ENCODE measurements around the gene PBX3.
"Not testable (repeated sequence)": the region's sequence is repeated elsewhere in the genome, so short reads cannot be mapped to it uniquely, and the experiment has no call there.

PBX3 gene

GRCh38 chr9:125822902-125823301 is 75.7 kb downstream of the PBX3 start:
- WGBS, 2 donors (ENCODE audit: extremely low coverage in 2 of 2, insufficient read length in 2 of 2, insufficient replicate concordance in 1 of 2) = no CpG with 5 or more reads among the region's 2 CpGs
- Histone ChIP-seq H3K4me3 (ENCODE audit: low read length in 2 of 2) (no peak overlapping the region), H3K18ac (ENCODE audit: low read length) (no peak overlapping the region), H3K14ac (ENCODE audit: low read length) (no peak overlapping the region), H3K27ac (replicated peaks; ENCODE audit: low read length) (no peak overlapping the region), H2BK15ac (ENCODE audit: low read length) (no peak overlapping the region), H2BK12ac (ENCODE audit: low read length) (no peak overlapping the region), H3K4me2 (ENCODE audit: insufficient read depth, low read length, poor library complexity, severe bottlenecking) (no peak overlapping the region), H2AK5ac (ENCODE audit: low read depth, low read length) (no peak overlapping the region), H4K8ac (ENCODE audit: low read depth, low read length) (no peak overlapping the region), H3K9ac (ENCODE audit: low read depth, low read length, poor library complexity) (no peak overlapping the region), H2BK5ac (ENCODE audit: low read length) (no peak overlapping the region), H3K79me1 (ENCODE audit: low read depth, low read length) (no peaks in the 10 kb centered on the region), H3K4ac (ENCODE audit: low read length) (no peak overlapping the region), H3K36me3 (replicated peaks in 1 of 2; ENCODE audit: control insufficient read depth in 2 of 2, insufficient read depth in 2 of 2, low read length in 2 of 2) (no peaks in the 10 kb centered on the region), H2BK120ac (ENCODE audit: low read depth, low read length) (no peak overlapping the region), H3K9me3 (replicated peaks in 1 of 2; ENCODE audit: control insufficient read depth in 2 of 2, insufficient read depth in 1 of 2, low read depth in 1 of 2, low read length in 2 of 2) (no peaks in the 10 kb centered on the region), H2AFZ (ENCODE audit: low read length) (no peak overlapping the region), H4K91ac (ENCODE audit: low read depth, low read length, poor library complexity) (no peak overlapping the region), H3K23ac (ENCODE audit: low read depth, low read length, poor library complexity) (no peak overlapping the region), H3K4me1 (ENCODE audit: control insufficient read depth in 2 of 2, insufficient read depth in 1 of 2, low read depth in 1 of 2, low read length in 2 of 2) (no peaks in the 10 kb centered on the region), H3K27me3 (ENCODE audit: control insufficient read depth in 3 of 3, insufficient read depth in 3 of 3, low read depth in 1 of 3, low read length in 3 of 3) (no peaks in the 10 kb centered on the region)
- no peak for DNase-seq (ENCODE audit: low spot score)

GRCh38 chr9:125823874-125824406 is 76.8 kb downstream of the PBX3 start:
- not testable (repeated sequence) for H3K23ac ChIP-seq (ENCODE audit: low read depth, low read length, poor library complexity); H2BK5ac ChIP-seq (ENCODE audit: low read length); H3K27ac ChIP-seq (replicated peaks; ENCODE audit: low read length); DNase-seq (ENCODE audit: low spot score); H4K91ac ChIP-seq (ENCODE audit: low read depth, low read length, poor library complexity); H3K36me3 ChIP-seq (replicated peaks in 1 of 2; ENCODE audit: control insufficient read depth in 2 of 2, insufficient read depth in 2 of 2, low read length in 2 of 2); H3K79me1 ChIP-seq (ENCODE audit: low read depth, low read length); H3K27me3 ChIP-seq (ENCODE audit: control insufficient read depth in 3 of 3, insufficient read depth in 3 of 3, low read depth in 1 of 3, low read length in 3 of 3); H3K9me3 ChIP-seq (replicated peaks in 1 of 2; ENCODE audit: control insufficient read depth in 2 of 2, insufficient read depth in 1 of 2, low read depth in 1 of 2, low read length in 2 of 2); H3K14ac ChIP-seq (ENCODE audit: low read length); H3K4ac ChIP-seq (ENCODE audit: low read length); H3K4me2 ChIP-seq (ENCODE audit: insufficient read depth, low read length, poor library complexity, severe bottlenecking); H2BK15ac ChIP-seq (ENCODE audit: low read length); H3K4me1 ChIP-seq (ENCODE audit: control insufficient read depth in 2 of 2, insufficient read depth in 1 of 2, low read depth in 1 of 2, low read length in 2 of 2); H3K18ac ChIP-seq (ENCODE audit: low read length); H2AK5ac ChIP-seq (ENCODE audit: low read depth, low read length); H3K4me3 ChIP-seq (ENCODE audit: low read length in 2 of 2); H2BK120ac ChIP-seq (ENCODE audit: low read depth, low read length); H4K8ac ChIP-seq (ENCODE audit: low read depth, low read length); H3K9ac ChIP-seq (ENCODE audit: low read depth, low read length, poor library complexity); H2AFZ ChIP-seq (ENCODE audit: low read length); H2BK12ac ChIP-seq (ENCODE audit: low read length)
- WGBS, 2 donors (ENCODE audit: extremely low coverage in 2 of 2, insufficient read length in 2 of 2, insufficient replicate concordance in 1 of 2) = no CpG with 5 or more reads among the region's 6 CpGs

- Histone ChIP-seq H3K79me1 (ENCODE audit: low read depth, low read length) (no peaks in the 10 kb centered on the region), H4K8ac (ENCODE audit: low read depth, low read length) (no peak overlapping the region), H3K9ac (ENCODE audit: low read depth, low read length, poor library complexity) (no peak overlapping the region), H3K18ac (ENCODE audit: low read length) (no peak overlapping the region), H2BK120ac (ENCODE audit: low read depth, low read length) (no peak overlapping the region), H4K91ac (ENCODE audit: low read depth, low read length, poor library complexity) (no peak overlapping the region), H2AFZ (ENCODE audit: low read length) (no peak overlapping the region), H3K4ac (ENCODE audit: low read length) (no peak overlapping the region), H3K4me2 (ENCODE audit: insufficient read depth, low read length, poor library complexity, severe bottlenecking) (no peak overlapping the region), H2AK5ac (ENCODE audit: low read depth, low read length) (no peak overlapping the region), H3K36me3 (replicated peaks in 1 of 2; ENCODE audit: control insufficient read depth in 2 of 2, insufficient read depth in 2 of 2, low read length in 2 of 2) (no peaks in the 10 kb centered on the region), H2BK15ac (ENCODE audit: low read length) (no peak overlapping the region), H3K4me1 (ENCODE audit: control insufficient read depth in 2 of 2, insufficient read depth in 1 of 2, low read depth in 1 of 2, low read length in 2 of 2) (peaks cover 0 to 1% of the 10 kb centered on the region in 2 donors), H3K14ac (ENCODE audit: low read length) (no peak overlapping the region), H3K4me3 (ENCODE audit: low read length in 2 of 2) (no peak overlapping the region), H3K9me3 (replicated peaks in 1 of 2; ENCODE audit: control insufficient read depth in 2 of 2, insufficient read depth in 1 of 2, low read depth in 1 of 2, low read length in 2 of 2) (no peaks in the 10 kb centered on the region), H2BK12ac (ENCODE audit: low read length) (no peak overlapping the region), H3K27ac (replicated peaks; ENCODE audit: low read length) (no peak overlapping the region), H3K23ac (ENCODE audit: low read depth, low read length, poor library complexity) (no peak overlapping the region), H3K27me3 (ENCODE audit: control insufficient read depth in 3 of 3, insufficient read depth in 3 of 3, low read depth in 1 of 3, low read length in 3 of 3) (no peaks in the 10 kb centered on the region), H2BK5ac (ENCODE audit: low read length) (no peak overlapping the region)
- no peak for DNase-seq (ENCODE audit: low spot score)
- WGBS, 2 donors (ENCODE audit: extremely low coverage in 2 of 2, insufficient read length in 2 of 2, insufficient replicate concordance in 1 of 2) = no CpG with 5 or more reads among the region's 3 CpGs
Measured at GRCh38 chr9:125825762-125826161, 78.6 kb downstream of the PBX3 start.

DNA sequence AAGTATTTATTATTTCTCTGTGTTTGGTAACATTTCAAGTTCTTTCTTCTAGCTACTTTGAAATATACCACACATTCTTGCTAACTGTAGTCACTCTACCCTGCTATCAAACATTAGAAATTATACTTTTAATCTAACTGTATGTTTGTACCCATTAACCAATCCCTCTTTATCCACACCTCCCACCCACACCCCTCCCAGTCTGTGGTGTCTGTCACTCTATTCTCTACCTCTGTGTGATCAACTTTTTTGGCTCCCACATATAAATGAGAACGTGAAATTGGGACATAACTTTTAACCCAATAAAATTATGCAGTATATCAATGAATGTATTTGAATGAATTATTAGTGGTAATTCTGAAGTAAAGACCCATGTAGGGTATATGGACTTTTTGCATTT is 79.7 kb downstream of the PBX3 start:
- Histone ChIP-seq H3K4me2 (ENCODE audit: insufficient read depth, low read length, poor library complexity, severe bottlenecking) (no peak overlapping the region), H3K27ac (replicated peaks; ENCODE audit: low read length) (no peak overlapping the region), H3K36me3 (replicated peaks in 1 of 2; ENCODE audit: control insufficient read depth in 2 of 2, insufficient read depth in 2 of 2, low read length in 2 of 2) (no peaks in the 10 kb centered on the region), H3K4me1 (ENCODE audit: control insufficient read depth in 2 of 2, insufficient read depth in 1 of 2, low read depth in 1 of 2, low read length in 2 of 2) (peaks cover 0 to 1% of the 10 kb centered on the region in 2 donors), H3K18ac (ENCODE audit: low read length) (no peak overlapping the region), H3K27me3 (ENCODE audit: control insufficient read depth in 3 of 3, insufficient read depth in 3 of 3, low read depth in 1 of 3, low read length in 3 of 3) (no peaks in the 10 kb centered on the region), H4K8ac (ENCODE audit: low read depth, low read length) (no peak overlapping the region), H3K4ac (ENCODE audit: low read length) (no peak overlapping the region), H3K9ac (ENCODE audit: low read depth, low read length, poor library complexity) (no peak overlapping the region), H2AK5ac (ENCODE audit: low read depth, low read length) (no peak overlapping the region), H2BK120ac (ENCODE audit: low read depth, low read length) (no peak overlapping the region), H2BK12ac (ENCODE audit: low read length) (no peak overlapping the region), H3K14ac (ENCODE audit: low read length) (no peak overlapping the region), H3K23ac (ENCODE audit: low read depth, low read length, poor library complexity) (no peak overlapping the region), H2BK5ac (ENCODE audit: low read length) (no peak overlapping the region), H3K4me3 (ENCODE audit: low read length in 2 of 2) (no peak overlapping the region), H4K91ac (ENCODE audit: low read depth, low read length, poor library complexity) (no peak overlapping the region), H3K9me3 (replicated peaks in 1 of 2; ENCODE audit: control insufficient read depth in 2 of 2, insufficient read depth in 1 of 2, low read depth in 1 of 2, low read length in 2 of 2) (no peaks in the 10 kb centered on the region), H3K79me1 (ENCODE audit: low read depth, low read length) (no peaks in the 10 kb centered on the region), H2AFZ (ENCODE audit: low read length) (no peak overlapping the region), H2BK15ac (ENCODE audit: low read length) (no peak overlapping the region)
- DNase-seq (ENCODE audit: low spot score) = no peak
- no CpG with 5 or more reads among the region's 1 CpG for WGBS, 2 donors (ENCODE audit: extremely low coverage in 2 of 2, insufficient read length in 2 of 2, insufficient replicate concordance in 1 of 2)
